ENCODE measurements around the gene DNAJC8. TPM values are rescaled to one million over a fixed set of nuclear protein-coding genes. Genes with fewer than 3 reads are reported as not detected.

Gene DNAJC8
- polyA plus RNA-seq, 3 donors, result 30.6 to 118 (median 113) TPM

DNA sequence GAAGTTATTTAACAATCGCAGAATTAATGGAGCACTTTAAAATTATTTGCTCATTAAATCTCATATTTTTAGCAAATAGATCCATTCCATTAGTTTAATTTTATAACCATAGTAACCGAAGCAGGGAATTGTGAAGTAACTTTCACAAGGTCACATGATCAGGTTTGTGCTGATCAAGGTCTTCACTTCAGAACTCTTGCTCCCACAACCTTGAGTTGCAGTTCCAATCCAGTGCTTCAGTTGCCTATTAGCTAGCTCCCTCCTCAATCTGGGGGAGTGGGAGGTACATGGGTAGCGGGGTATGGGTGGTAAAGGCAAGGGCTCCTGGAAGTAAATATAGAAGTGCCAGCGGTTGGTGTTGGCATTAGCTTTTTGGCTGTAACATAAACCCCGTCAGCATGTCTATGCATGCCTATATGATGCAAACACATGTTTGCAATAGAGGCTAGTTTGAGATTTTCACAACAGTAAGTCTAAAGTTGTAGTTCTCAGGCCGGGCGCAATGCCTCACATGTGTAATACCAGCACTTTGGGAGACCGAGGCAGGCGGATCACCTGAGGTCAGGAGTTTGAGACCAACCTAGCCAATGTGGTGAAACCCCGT lies 8.9 kb upstream of the DNAJC8 start:
- Histone ChIP-seq H3K4me3 (replicated peaks in 1 of 3; ENCODE audit: low read depth in 2 of 3, low read length in 3 of 3) (no peak overlapping the region), H2AFZ (ENCODE audit: insufficient read depth, low read depth, low read length, poor library complexity, severe bottlenecking) (no peak overlapping the region), H3K9me3 (replicated peaks in 1 of 2; ENCODE audit: control insufficient read depth in 1 of 2, insufficient read depth in 1 of 2, low read length in 2 of 2) (no peaks in the 10 kb centered on the region), H3K4me2 (replicated peaks; ENCODE audit: extremely low read depth, low read length, poor library complexity, severe bottlenecking) (no peak overlapping the region), H3K27me3 (ENCODE audit: control insufficient read depth in 2 of 2, insufficient read depth in 2 of 2, low read length in 2 of 2) (no peaks in the 10 kb centered on the region), H3K79me2 (ENCODE audit: insufficient read depth, low read length) (peaks cover 15% of the 10 kb centered on the region), H3K4me1 (ENCODE audit: control insufficient read depth in 1 of 2, insufficient read depth in 2 of 2, low read length in 2 of 2) (peaks cover 35 to 39% of the 10 kb centered on the region in 2 donors), H3K36me3 (replicated peaks in 1 of 2; ENCODE audit: control insufficient read depth in 1 of 2, insufficient read depth in 2 of 2, low read length in 2 of 2) (peaks cover 0 to 9% of the 10 kb centered on the region in 2 donors), H3K9ac (ENCODE audit: insufficient read depth, low read length, poor library complexity, severe bottlenecking) (no peak overlapping the region), H4K20me1 (ENCODE audit: insufficient read depth, low read length) (no peaks in the 10 kb centered on the region), H3K27ac (ENCODE audit: low read depth in 1 of 2, low read length in 2 of 2) (no peak overlapping the region)
- Mint-ChIP-seq H3K9me3 (no peaks in the 10 kb centered on the region), H3K27me3 (ENCODE audit: low read depth in 3 of 3) (peaks cover 0 to 2% (median 0%) of the 10 kb centered on the region in 3 donors), H3K36me3 (peaks cover 2 to 4% of the 10 kb centered on the region in 2 donors), H3K27ac (no peak overlapping the region), H3K4me1 (peaks cover 26% of the 10 kb centered on the region), H3K4me3 (no peak overlapping the region)
- 92% methylated on average over 7 of the region's 10 CpGs for WGBS (ENCODE audit: insufficient coverage)
- intact Hi-C loops (cut with micrococcal nuclease), result no loop called here
- TF ChIP-seq, protein P1, sequence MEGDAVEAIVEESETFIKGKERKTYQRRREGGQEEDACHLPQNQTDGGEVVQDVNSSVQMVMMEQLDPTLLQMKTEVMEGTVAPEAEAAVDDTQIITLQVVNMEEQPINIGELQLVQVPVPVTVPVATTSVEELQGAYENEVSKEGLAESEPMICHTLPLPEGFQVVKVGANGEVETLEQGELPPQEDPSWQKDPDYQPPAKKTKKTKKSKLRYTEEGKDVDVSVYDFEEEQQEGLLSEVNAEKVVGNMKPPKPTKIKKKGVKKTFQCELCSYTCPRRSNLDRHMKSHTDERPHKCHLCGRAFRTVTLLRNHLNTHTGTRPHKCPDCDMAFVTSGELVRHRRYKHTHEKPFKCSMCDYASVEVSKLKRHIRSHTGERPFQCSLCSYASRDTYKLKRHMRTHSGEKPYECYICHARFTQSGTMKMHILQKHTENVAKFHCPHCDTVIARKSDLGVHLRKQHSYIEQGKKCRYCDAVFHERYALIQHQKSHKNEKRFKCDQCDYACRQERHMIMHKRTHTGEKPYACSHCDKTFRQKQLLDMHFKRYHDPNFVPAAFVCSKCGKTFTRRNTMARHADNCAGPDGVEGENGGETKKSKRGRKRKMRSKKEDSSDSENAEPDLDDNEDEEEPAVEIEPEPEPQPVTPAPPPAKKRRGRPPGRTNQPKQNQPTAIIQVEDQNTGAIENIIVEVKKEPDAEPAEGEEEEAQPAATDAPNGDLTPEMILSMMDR (IDR thresholded peaks at IDR 0.05), result no peak
- DNase-seq, result no peak

DNA sequence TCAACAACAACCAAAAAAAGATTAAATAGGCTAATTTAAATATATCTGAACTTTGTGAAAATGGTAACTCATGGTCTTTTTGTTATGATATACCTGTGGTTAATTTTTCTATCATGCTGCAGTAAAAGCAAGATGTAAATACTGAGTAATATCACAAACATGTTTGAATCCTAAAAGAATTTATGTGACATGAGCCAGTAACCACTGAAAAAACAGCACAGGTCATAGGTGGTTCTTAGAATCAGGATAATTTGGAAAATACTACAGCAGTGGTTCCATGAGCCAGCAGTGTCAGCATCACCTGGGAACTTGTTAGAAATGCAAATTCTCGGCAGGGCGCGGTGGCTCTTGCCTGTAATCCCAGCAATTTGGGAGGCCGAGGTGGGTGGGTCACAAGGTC lies 7.2 kb upstream of the DNAJC8 start:
- Histone ChIP-seq H2AFZ (ENCODE audit: insufficient read depth, low read depth, low read length, poor library complexity, severe bottlenecking) (no peak overlapping the region), H3K79me2 (ENCODE audit: insufficient read depth, low read length) (peaks cover 24% of the 10 kb centered on the region), H3K27me3 (ENCODE audit: control insufficient read depth in 2 of 2, insufficient read depth in 2 of 2, low read length in 2 of 2) (no peaks in the 10 kb centered on the region), H4K20me1 (ENCODE audit: insufficient read depth, low read length) (no peaks in the 10 kb centered on the region), H3K9me3 (replicated peaks in 1 of 2; ENCODE audit: control insufficient read depth in 1 of 2, insufficient read depth in 1 of 2, low read length in 2 of 2) (no peaks in the 10 kb centered on the region), H3K4me1 (ENCODE audit: control insufficient read depth in 1 of 2, insufficient read depth in 2 of 2, low read length in 2 of 2) (peaks cover 39 to 42% of the 10 kb centered on the region in 2 donors), H3K27ac (ENCODE audit: low read depth in 1 of 2, low read length in 2 of 2) (no peak overlapping the region), H3K4me3 (replicated peaks in 1 of 3; ENCODE audit: low read depth in 2 of 3, low read length in 3 of 3) (no peak overlapping the region), H3K4me2 (replicated peaks; ENCODE audit: extremely low read depth, low read length, poor library complexity, severe bottlenecking) (no peak overlapping the region), H3K9ac (ENCODE audit: insufficient read depth, low read length, poor library complexity, severe bottlenecking) (no peak overlapping the region), H3K36me3 (replicated peaks in 1 of 2; ENCODE audit: control insufficient read depth in 1 of 2, insufficient read depth in 2 of 2, low read length in 2 of 2) (peaks cover 0 to 9% of the 10 kb centered on the region in 2 donors)
- peaks cover 0 to 2% (median 0%) of the 10 kb centered on the region in 3 donors for H3K27me3 Mint-ChIP-seq (ENCODE audit: low read depth in 3 of 3)
- H3K9me3 Mint-ChIP-seq, result no peaks in the 10 kb centered on the region
- peaks cover 2 to 4% of the 10 kb centered on the region in 2 donors for H3K36me3 Mint-ChIP-seq
- 100% methylated on average over 1 of the region's 4 CpGs for WGBS (ENCODE audit: insufficient coverage)
- H3K4me3 Mint-ChIP-seq, result no peak overlapping the region
- intact Hi-C loops (cut with micrococcal nuclease), result no loop called here
- H3K27ac Mint-ChIP-seq, result no peak overlapping the region
- TF ChIP-seq, protein P1 (IDR thresholded peaks at IDR 0.05), result no peak
- H3K4me1 Mint-ChIP-seq, result peaks cover 21% of the 10 kb centered on the region
- DNase-seq, result no peak
